Activated naive CD4-positive, alpha-beta T cell treated with Interleukin-2 at 50 U/mL for 16 hours (primary cell): ENCODE data around the gene NME8.
A peak's percentile ranks its signal among the peaks of the same experiment; 100 is the strongest.
"Not testable (repeated sequence)": the region's sequence is repeated elsewhere in the genome, so short reads cannot be mapped to it uniquely, and the experiment has no call there.

ENCODE experiments used
- DNase-seq: peaks from one replicate; pipeline ENCODE4 v3.0.0-alpha.2; 2020

Gene NME8

GRCh38 chr7:37848297-37848696, at the start of gene NME8:
Gene NME8 (plus strand): TSS chr7:37848597. CDS start chr7:37850267, 1,670 bp downstream.
- DNase-seq, result no peak

DNA sequence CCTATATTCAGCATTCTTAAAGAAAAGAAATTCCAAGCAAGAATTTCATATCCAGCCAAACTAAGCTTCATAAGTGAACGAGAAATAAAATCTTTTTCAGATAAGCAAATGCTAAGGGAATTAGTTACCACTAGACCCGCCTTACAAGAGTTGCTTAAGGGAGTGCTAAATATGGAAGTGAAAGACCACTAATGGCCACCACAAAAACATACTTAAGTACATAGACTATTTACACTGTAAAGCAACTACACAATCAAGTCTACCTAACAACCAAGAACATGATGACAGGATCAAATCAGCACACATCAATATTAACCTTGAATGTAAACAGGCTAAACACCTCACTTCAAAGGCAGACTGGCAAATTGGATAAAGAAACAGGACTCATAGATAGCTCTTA, 42.2 kb upstream of the NME8 start:
- DNase-seq, result no peak

- not testable (repeated sequence) for DNase-seq
These were observed 36.2 kb upstream of the NME8 start for GRCh38 chr7:37812161-37812580.

DNA sequence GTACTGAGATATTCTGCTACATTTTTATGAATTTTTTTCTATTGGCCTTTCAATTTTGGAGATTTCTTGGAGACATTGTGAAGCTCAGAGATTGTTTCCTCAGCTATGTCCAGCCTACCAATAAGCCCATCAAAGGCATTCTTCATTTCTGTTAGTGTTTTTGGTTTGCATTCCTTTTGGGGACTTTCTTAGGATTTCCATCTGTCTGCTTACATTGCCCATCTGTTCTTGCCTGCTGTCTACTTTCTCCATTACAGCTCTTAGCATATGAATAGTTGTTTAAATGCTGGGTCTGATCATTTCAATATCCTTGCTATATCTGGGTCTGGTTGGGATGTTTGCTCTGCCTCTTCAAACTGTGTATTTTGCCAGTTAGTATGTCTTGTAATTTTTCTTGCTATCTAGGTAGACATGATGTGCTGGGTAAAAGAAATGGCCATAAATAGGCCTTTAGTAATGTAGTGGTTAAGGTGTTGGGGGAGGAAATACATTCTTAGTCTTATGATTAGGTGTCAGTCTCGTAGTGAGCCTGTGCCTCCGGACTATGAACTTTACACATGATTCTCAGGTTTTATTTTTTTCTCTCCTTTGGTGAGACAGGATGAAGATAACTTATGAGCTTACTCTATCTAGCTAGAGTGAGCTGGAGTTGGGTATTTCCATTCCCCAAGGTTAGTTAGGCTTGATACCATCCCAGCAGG, 32.6 kb upstream of the NME8 start:
- DNase-seq, result no peak

GRCh38 chr7:37816922-37817590, 31.3 kb upstream of the NME8 start:
- DNase-seq, result no peak

- DNase-seq, result no peak
These were observed 30.8 kb upstream of the NME8 start for GRCh38 chr7:37817591-37817960.

GRCh38 chr7:37817996-37818720, 30.2 kb upstream of the NME8 start:
- DNase-seq, result no peak

DNA sequence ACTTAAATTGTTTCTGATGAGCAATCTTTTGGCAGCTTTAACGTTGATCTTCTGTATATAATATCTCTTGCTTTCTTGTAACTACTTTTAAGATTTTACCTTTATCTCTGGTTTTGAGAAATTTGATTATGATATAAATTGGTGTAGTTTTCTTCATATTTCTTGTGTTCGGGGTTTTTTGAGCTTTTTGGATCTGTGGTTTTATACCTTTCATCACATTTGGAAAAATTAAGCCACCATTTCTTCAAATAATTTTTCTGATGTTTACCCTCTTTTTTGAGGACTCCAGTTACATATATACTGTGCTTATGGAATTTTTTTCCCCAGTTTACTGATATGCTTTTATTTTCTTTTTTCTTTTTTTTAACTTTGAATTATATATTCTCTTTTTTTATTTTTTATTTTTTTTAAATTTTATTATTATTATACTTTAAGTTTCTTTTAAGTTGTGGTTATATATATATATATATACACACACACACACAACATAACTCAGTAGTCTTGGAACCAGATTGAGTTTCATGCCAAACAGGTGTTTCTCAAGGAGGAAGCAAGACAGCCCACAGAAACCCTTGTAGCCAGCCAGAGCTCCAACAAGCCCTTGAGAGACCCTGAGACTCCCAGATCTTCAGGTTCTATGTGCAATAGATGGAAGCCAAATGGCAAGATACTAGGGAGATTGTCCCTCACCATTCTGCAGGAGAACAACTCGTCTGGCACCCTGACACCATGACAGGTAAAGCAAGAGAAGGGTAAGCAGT, 27.5 kb upstream of the NME8 start:
- no peak for DNase-seq

- no peak for DNase-seq
These were observed 25.5 kb upstream of the NME8 start for GRCh38 chr7:37822946-37823345.

DNA sequence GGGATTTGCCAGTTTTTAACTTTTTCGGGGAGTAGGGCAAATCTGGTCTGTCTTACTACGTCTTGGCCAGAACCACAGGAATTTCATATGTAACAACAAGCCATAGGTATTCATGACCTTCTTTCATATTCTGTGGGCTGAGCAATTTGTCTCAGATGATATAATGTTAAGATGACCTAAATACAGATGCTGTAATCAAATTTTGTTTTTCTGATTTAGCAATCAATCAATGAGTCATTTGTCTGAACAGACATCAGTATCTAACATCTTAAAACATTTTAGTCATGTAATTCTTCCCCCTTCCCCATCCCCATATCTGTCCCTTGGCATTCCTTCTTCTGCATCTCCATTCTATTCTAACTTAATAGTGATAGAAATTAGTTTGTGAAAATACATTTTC, 24.8 kb upstream of the NME8 start:
- DNase-seq, result no peak

GRCh38 chr7:37825038-37825437, 23.4 kb upstream of the NME8 start:
- DNase-seq, result no peak

DNA sequence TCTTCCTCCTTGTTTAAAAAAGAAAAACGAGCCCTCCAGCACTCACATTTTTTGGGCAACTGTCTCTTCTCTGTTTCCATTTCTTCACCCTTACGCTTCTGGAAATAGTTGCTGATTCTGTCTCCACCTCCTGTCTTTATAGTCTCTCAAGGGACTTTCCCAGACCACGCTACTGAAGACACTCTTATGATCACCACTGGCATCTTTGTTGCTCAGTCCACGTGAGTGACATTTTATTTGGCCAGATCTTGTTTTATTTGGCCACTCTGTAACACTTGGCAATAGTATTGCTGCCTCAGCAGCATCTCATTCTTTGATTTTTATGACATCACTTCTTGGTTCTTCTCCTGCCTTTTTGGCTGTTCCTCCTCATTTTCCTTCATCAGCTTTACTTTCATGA, 21.6 kb upstream of the NME8 start:
- no peak for DNase-seq

DNA sequence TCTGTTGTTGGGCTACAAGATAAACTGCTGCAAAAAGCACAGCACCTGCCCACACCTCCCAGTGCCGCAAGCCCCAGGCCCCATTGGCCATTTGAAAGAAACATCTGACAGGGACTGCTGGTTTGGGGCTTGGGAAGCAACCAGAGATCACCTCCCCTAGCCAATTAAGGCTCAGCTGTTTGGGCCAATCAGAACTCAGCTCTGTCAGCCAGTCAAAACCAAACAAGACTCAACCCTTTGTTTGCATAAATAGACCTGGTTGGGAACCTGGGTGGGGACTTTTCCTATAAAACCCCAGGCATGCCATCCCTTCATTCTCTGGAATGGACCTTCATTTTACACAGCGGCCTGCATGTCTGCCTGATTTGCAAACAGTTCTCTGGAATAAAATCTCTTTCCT, 17.2 kb upstream of the NME8 start:
- DNase-seq, result no peak

DNA sequence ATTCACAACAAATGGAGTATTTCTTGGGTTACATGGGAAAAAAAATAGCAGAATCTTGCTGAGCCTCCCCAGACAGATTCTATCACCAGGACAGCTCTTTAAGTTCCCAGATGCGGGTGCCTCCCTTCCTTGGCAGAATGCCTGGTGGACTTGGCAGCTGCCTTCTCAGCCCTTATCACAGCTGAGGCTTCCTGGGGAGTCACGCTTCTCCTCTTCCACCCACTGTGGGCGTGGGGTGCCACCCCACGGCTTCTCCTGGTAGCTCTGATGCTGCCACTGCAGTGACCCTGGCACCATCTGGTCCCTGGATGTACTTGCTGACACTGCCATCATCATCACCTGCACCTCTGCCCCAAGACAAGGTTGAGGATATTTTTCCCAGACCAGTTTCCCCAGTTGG, 16.2 kb upstream of the NME8 start:
- no peak for DNase-seq

GRCh38 chr7:37833107-37833817, 15.1 kb upstream of the NME8 start:
- peak; percentile 21 for DNase-seq

GRCh38 chr7:37833818-37834146, 14.6 kb upstream of the NME8 start:
- no peak for DNase-seq

- DNase-seq, result no peak
These were observed 5.1 kb downstream of the NME8 start for GRCh38 chr7:37853468-37853867.

GRCh38 chr7:37882086-37882485, 33.7 kb downstream of the NME8 start:
- DNase-seq, result no peak

GRCh38 chr7:37893359-37893758, 45.0 kb downstream of the NME8 start:
- no peak for DNase-seq

DNA sequence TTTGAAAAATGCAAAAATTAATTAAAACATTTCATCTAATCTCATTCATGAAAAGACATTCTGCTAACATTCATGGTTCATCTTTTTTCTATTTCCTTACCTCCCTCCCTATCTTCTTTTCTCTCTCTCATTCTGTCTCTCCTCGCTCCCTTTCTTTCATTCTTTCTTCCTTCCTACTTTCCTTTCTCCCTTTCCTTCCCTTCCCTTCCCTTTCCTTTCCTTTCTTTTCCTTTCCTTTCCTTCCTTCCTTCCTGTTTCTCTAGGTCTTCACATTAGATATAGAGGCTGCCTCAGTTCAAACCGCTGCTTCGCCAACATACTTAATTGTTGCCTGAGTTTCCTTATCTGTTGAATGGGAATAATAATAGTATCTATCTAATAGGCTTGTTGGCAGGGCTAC, 46.3 kb downstream of the NME8 start:
- no peak for DNase-seq

DNA sequence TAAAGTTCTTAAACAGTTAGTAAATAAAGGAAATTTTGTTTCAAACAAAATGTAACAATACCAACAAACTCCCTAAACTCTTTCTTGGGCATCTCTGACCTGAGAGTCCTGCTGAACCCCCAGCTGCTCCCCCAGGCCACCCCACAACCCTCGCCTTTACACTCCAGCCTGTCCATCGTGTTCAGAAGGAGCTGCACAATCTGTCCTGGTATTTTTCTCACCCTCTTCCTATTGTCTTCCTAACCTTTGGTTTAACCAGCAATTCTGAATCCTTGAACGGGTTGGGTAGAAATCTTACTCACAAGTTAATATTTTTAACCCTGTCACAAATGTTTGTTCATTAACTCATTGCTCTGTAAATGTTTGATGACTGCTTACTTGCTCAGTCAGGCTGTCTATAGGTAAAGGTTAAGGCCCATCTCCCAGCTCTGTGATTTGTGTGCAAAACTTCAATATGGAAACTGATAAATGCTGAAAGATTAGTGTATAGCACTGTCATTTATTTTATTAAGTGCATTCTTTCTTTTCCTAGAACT, 51.4 kb downstream of the NME8 start:
- DNase-seq, result no peak

- no peak for DNase-seq
These were observed 52.9 kb downstream of the NME8 start for GRCh38 chr7:37901236-37901827.
